ENCODE results near the gene CLCA2. TPM values are rescaled to one million over a fixed set of nuclear protein-coding genes. Genes with fewer than 3 reads are reported as not detected.

The CLCA2 gene
- total and polyA plus RNA-seq, 2 of the 8 experiments (the other 6 are each of a cell fraction or from before 2014, with no cell fraction given) = not detected

DNA sequence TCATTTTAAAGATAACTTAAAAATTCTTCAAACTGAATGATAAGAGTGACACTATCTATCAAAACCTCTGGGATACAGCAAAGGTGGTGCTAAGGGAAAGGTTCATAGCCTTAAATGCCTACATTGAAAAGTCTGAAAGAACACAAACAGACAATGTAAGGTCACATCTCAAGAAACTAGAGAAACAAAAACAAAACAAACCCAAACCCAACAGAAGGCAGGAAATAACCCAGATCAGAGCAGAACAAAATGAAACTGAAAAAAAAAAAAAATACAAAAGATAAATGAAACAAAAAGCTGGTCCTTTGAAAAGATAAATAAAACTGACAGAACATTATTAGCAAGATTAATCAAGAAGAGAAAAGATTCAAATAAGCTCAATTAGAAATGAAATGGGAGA is 34.7 kb upstream of the CLCA2 start (continued):
- TF ChIP-seq KDM5A (IDR thresholded peaks at IDR 0.05; ENCODE audit: low read length) (no peak), SP2 (IDR thresholded peaks at IDR 0.05; ENCODE audit: low read length) (no peak), CREB1 (IDR thresholded peaks at IDR 0.05) (no peak), CBX5 (IDR thresholded peaks at IDR 0.05; ENCODE audit: low read depth, low read length) (no peak), USF2 (IDR thresholded peaks at IDR 0.05; ENCODE audit: low read length) (no peak), ASH2L (IDR thresholded peaks at IDR 0.05; ENCODE audit: low read length) (no peak)

Data from H1 (cell line).